ENCODE measurements around the gene RYR2. TPM values are rescaled to one million over a fixed set of nuclear protein-coding genes. Genes with fewer than 3 reads are reported as not detected.

RYR2 gene
- total and polyA plus RNA-seq, 9 of the 15 experiments (the other 6 are each of a cell fraction or from before 2014, with no cell fraction given), result 0.03 to 0.42 (median 0.14) TPM

- in situ Hi-C loops (cut with MboI), result no loop called here
These were observed 69.8 kb downstream of the RYR2 start for GRCh38 chr1:237111807-237112206.

More at GRCh38 chr1:237111807-237112206, 69.8 kb downstream of the RYR2 start:
- no peaks in the 10 kb centered on the region for H3K9me1 ChIP-seq (ENCODE audit: control insufficient read depth, insufficient read depth, low read length)
- H4K20me1 ChIP-seq (replicated peaks; ENCODE audit: control insufficient read depth, insufficient read depth, low read length), result no peaks in the 10 kb centered on the region
- H3K4me1 ChIP-seq (replicated peaks in 1 of 2; ENCODE audit: control insufficient read depth in 2 of 2, insufficient read depth in 2 of 2, low read length in 2 of 2), result no peaks in the 10 kb centered on the region
- POLR2A ChIA-PET, result no interaction called here
- no peak overlapping the region for H3K9ac ChIP-seq (ENCODE audit: insufficient read depth in 1 of 2, low read depth in 2 of 2, low read length in 2 of 2)
- ATAC-seq (no peak), FAIRE-seq (no peak), DNase-seq (ENCODE audit: extremely low read depth in 1 of 4, low spot score in 3 of 4) (no peak)
- H3K27me3 ChIP-seq (ENCODE audit: control insufficient read depth in 2 of 2, insufficient read depth in 2 of 2, low read length in 2 of 2), result peaks cover 2 to 9% of the 10 kb centered on the region in 2 experiments; a peak in 4 of 5 replicates
- WGBS (ENCODE audit: insufficient coverage, low coverage, missing lambda C conversion rate), result 0% methylated on average over 2 of the region's 2 CpGs
- H3K36me3 ChIP-seq (ENCODE audit: control insufficient read depth, insufficient read depth, low read length), result no peaks in the 10 kb centered on the region
- intact Hi-C loops (cut with micrococcal nuclease), result loop anchor here (10.0 kb wide), 1 partner anchor 507 kb away; the partner anchor contains the start of gene HEATR1
- no peak overlapping the region for H3K27ac ChIP-seq (ENCODE audit: extremely low read depth, low read depth, low read length)
- no peak overlapping the region for H3K4me2 ChIP-seq (ENCODE audit: insufficient read depth, low read length)
- CTCF ChIA-PET (ENCODE audit: low intra/inter-chr PET ratio), result no interaction called here
- TF ChIP-seq STAT6 (CRISPR knock-in tag; IDR thresholded peaks at IDR 0.05), result no peak
- TF ChIP-seq THAP7 (CRISPR knock-in tag; IDR thresholded peaks at IDR 0.05), result no peak
- peak in 1 of 3 experiments; percentile 22; a peak in 2 of 6 replicates for TF ChIP-seq CTCF (IDR thresholded peaks at IDR 0.05 in 2 of 3, conservative IDR thresholded peaks at IDR 0.05 in 1 of 3; ENCODE audit: insufficient read depth in 2 of 3, low read depth in 1 of 3, low read length in 3 of 3)
- no peak for TF ChIP-seq XRCC4 (IDR thresholded peaks at IDR 0.05; ENCODE audit: extremely low read depth, insufficient read depth, insufficient read length)
- no peak for TF ChIP-seq DPF2 (IDR thresholded peaks at IDR 0.05)
- no peak for TF ChIP-seq ETV5 (CRISPR knock-in tag; IDR thresholded peaks at IDR 0.05; ENCODE audit: low read depth)
- peak in 1 of 2 experiments; percentile 23; a peak in 1 of 4 replicates for TF ChIP-seq RAD21 (CRISPR knock-in tag; conservative IDR thresholded peaks at IDR 0.05 in 1 of 2, IDR thresholded peaks at IDR 0.05 in 1 of 2)
- no TSS peak for BruUV-seq (replicated peaks)
- H2AFZ ChIP-seq (ENCODE audit: low read depth, low read length), result no peak overlapping the region
- no peaks in the 10 kb centered on the region for H3K79me2 ChIP-seq (ENCODE audit: control insufficient read depth, insufficient read depth, low read length)
- H3K4me3 ChIP-seq, result no peak overlapping the region
- no peaks in the 10 kb centered on the region for H3K9me3 ChIP-seq (replicated peaks; ENCODE audit: control insufficient read depth, insufficient read depth, low read depth, low read length)
